GDM1 (cell line): ENCODE measurements around the gene CDR2.
"Not testable (repeated sequence)": the region's sequence is repeated elsewhere in the genome, so short reads cannot be mapped to it uniquely, and the experiment has no call there.

Source experiments
- DNase-seq: peaks from one replicate; lab custom pipeline; 2025; lab: John Stamatoyannopoulos, UW

CDR2 gene

GRCh38 chr16:22304411-22304810, 70.0 kb downstream of the CDR2 start:
- DNase-seq = no peak

DNA sequence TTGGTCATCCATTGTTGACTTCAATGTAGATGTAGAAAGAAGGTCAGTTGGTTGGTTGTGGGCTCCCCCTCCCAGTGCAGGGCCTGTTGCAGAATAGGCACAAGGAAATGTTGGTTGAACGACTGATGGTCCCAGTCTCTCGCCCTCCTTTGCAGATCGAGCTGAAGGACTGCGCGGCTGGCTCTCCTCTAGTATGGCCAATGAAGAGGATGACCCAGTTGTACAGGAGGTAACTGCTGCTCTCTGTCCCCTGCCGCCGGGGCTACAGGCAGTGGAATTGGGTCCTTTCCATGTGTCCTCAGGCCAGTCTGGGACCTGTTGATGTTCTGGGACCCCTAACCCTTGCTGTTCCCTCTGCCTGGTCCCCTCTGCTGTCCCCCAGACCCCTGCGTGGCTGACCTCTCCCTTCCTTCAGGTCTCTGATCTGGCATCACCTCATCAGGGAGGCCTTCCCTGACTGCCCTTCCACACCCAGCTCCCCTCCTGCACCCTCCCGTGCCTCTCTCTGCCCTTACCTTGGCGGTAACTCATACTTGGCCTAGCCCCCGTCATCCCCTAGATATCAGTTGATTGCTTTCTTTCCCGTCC, 71.5 kb downstream of the CDR2 start:
- no peak for DNase-seq

DNA sequence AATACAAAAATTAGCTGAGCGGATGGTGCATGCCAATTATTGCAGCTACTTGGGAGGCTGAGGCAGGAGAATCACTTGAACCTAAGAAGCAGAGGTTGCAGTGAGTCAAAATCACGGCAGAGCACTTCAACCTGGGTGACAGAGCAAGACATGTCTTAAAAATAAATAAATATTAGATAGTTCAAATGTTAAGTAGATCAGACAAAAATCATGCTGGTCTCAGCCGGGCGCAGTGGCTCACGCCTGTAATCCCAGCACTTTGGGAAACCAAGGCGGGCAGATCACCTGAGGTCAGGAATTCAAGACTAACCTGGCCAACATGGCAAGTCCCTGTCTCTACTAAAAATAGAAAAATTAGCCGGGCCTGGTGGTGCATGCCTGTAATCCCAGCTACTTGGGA, 73.0 kb downstream of the CDR2 start:
- not testable (repeated sequence) for DNase-seq

DNA sequence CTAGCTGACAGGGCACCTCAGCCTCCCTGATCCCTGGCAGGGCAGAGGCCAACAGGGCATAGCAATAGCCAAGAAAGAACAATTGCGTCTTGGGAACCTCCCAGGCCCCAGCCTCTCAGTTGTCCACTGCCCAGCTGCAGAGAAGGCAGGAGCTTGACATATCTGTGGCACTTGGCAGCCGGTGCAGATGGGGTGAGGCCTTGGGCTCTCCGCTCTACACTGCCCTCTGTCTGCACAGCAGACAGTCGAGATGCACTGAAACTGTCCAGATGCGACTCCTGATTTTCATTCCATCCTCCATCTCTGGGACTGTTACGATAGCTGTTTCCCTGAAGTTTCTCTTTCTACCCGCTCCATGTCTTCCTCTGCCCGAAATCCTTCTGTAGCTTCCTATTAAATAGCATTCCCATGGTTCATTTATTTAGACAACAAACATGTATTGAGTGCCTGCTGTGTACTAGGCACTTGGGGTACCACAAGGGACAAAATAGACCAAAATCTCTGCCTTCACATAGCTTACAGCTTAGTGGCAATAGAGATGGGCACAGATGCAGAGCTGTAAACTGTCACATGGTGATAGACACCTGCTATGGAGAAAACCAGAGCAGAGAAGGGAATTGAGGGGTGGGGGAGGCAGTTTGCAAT, 73.9 kb downstream of the CDR2 start:
- peak; percentile 29 for DNase-seq

DNA sequence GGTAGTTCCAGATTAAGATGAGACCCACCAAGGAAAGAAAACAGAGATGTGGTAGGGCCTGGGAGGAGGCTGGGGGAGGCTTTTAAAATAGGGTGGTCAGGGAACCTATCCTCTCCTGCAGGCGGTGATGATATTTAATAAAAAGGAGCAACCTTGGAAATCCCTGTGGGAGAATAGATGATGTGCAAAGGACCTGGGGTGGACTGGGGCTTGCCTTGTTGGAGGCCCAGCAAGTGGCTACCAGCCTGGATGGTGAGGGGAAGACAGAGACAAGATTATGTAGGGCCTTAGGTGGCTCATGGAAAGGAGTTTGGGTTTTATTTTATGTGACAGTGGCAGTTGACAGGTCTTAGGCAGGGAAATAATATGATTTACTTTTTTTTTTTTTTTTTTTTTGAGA, 75.4 kb downstream of the CDR2 start:
- no peak for DNase-seq

- peak; percentile 86 for DNase-seq
These were observed 76.3 kb downstream of the CDR2 start for GRCh38 chr16:22297871-22298733.

DNA sequence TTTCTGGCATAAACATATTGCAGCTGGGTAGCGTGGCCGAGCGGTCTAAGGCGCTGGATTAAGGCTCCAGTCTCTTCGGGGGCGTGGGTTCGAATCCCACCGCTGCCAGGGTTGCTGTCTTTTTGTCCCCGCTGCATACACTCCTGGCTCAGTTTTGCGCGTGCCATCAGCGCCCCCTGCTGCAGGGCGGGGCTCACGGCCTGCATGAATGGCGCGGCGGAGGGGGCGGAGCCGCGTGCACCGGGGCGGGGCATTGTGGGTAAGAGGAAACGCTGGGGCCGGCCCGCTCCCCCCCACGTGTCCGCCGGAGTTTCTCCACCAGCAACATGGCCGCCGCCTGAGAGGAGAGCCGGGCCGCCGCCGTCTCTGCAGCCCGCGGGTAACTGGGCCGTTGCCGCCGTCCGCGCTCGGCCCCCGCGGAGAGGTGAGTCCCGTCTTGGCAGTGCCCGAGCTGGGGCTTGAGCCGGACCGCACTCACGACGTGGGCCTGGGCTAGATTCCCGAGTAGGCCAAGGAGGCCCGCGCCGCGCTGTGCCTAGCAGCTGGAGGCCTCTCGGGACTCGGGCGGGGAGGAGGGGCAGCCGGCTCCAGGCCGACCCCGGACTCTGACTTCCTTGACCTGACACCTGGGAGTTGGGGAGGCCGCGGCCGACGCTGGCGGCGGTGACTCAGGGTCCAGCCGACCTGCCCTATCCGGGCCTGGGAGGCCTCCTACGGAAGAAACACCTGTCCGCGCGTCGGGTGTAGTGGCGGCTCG, 77.1 kb downstream of the CDR2 start, which contains the start of gene POLR3E:
Gene POLR3E (plus strand): TSS at position 296 of the 757 bp plus-strand sequence. CDS start 5,560 bp downstream, outside the sequence.
- DNase-seq = peak; percentile 97

GRCh38 chr16:22296225-22297113, 78.0 kb downstream of the CDR2 start:
- no peak for DNase-seq
